Heart right ventricle (tissue), 16 donors: ENCODE results near the gene IZUMO4. TPM values are rescaled to one million over a fixed set of nuclear protein-coding genes. Genes with fewer than 3 reads are reported as not detected.

Source experiments
- ATAC-seq, 8 donors: fragments of 200-7000 bp; cut with Tn5 transposase; one replicate each; pipeline ENCODE4 v1.9.1; 2020; ENCODE audit warnings: mild to moderate bottlenecking in 8 of 8, moderate library complexity in 8 of 8, moderate number of reproducible peaks in 1 of 8
- DNase-seq, 2 donors: peaks; one replicate each; pipeline ENCODE4 v3.0.0-alpha.2; 2020
- H3K27ac ChIP-seq, 10 donors: fragments of 200-600 bp; sonication (generic) in 2 of 10; one replicate each; pipeline versions ENCODE4 v1.5.0 to v1.8.0; 2020 to 2022; ENCODE audit warnings: mild to moderate bottlenecking in 3 of 10
- H3K27me3 ChIP-seq, 7 donors: fragments of 200-600 bp; one replicate each; pipeline ENCODE4 v1.8.0; 2021 to 2022; ENCODE audit warnings: mild to moderate bottlenecking in 2 of 7
- H3K36me3 ChIP-seq, 9 donors: fragments of 200-600 bp; sonication (generic) in 1 of 9; one replicate each; pipeline versions ENCODE4 v1.5.0 to v1.8.0; 2020 to 2022; ENCODE audit warnings: mild to moderate bottlenecking in 2 of 9
- H3K4me1 ChIP-seq, 9 donors: fragments of 200-600 bp; sonication (generic) in 1 of 9; one replicate each; pipeline versions ENCODE4 v1.5.0 to v1.8.0; 2020 to 2022; ENCODE audit warnings: mild to moderate bottlenecking in 4 of 9
- H3K4me3 ChIP-seq, 10 donors: fragments of 200-600 bp; sonication (generic) in 2 of 10; one replicate each; pipeline versions ENCODE4 v1.5.0 to v1.8.0; 2020 to 2022; ENCODE audit warnings: mild to moderate bottlenecking in 7 of 10, moderate library complexity in 2 of 10
- H3K9me3 ChIP-seq, 11 donors: fragments of 200-600 bp in 10 of 11; sonication (generic) in 2 of 11; one replicate each; pipeline versions ENCODE4 v1.5.0 to v1.8.0; 2013 to 2022; ENCODE audit warnings: mild to moderate bottlenecking in 2 of 11, control low read depth in 1 of 11, moderate library complexity in 1 of 11
- WGBS, 2 donors: extraction: QIAGEN DNeasy Blood & Tissue Kit; methylation state at CpG; one replicate each; pipeline ENCODE4 v1.1.7; 2013; ENCODE audit warnings: inconsistent platforms in 1 of 2; 5-methylcytosine and 5-hydroxymethylcytosine counted together
- intact Hi-C, 10 donors: fragments of 100-400 bp; cut with DNase I; formaldehyde crosslinking; loops; one replicate each; pipeline versions ENCODE4 v1.11.1 to v1.14.2; 2022
- long read RNA-seq, 3 donors: library from polyadenylated mRNA; unstranded; transcript quantifications; one replicate each; pipeline ENCODE4 v2.0.0, GENCODE V29; 2020 to 2021
- polyA plus RNA-seq, 2 donors: library from polyadenylated mRNA; stranded (reverse); fragments of 200-250 nt; gene quantifications; one replicate each; pipeline ENCODE4 v1.2.3, GENCODE V29; 2013
- total RNA-seq, 10 donors: library from RNA; stranded (reverse); fragmentation: NEBNext Ultra II Directional in 3 of 10; extraction: Animal tissue kit (Norgen Biotek cat#: 25700) in 3 of 10; gene quantifications; one replicate each; pipeline versions ENCODE4 v1.2.1 to v1.2.4, GENCODE V29; 2021 to 2023
- TF ChIP-seq, protein P1 (sequence below), 9 donors: fragments of 200-600 bp; sonication (generic) in 2 of 9; IDR thresholded peaks; one replicate each; pipeline versions ENCODE4 v1.5.0 to v1.8.0; 2021 to 2022; ENCODE audit warnings: antibody characterized with exemption in 9 of 9, mild to moderate bottlenecking in 5 of 9, moderate library complexity in 1 of 9
- donor health status: Arrhythmogenic right ventricular cardiomyopathy.
- donor health status: ischemic (EF 13 %, LVEDD 7.1; RV severe dilation, severe dysfunction).
- donor health status: healthy with polysubstance abuse.
- donor health status: DM: no; HTN: yes; CAD: no.
- donor health status: DM: no; HTN: no; CAD: no.
- donor health status: ischemic (EF 25% LVEDD 6.9; RV normal size, moderate dysfunction).
- donor health status: ischemic (EF 25% LVEDD 5.7; RV mildly dilated, moderate dysfunction).
- donor health status: healthy.
- donor health status: DM: yes; HTN: yes; CAD: no.
- donor health status: Ischemic cardiomyopathy.
- donor health status: ischemic (EF 35%, LVEDD 5.7; RV mildly dilated, moderate dysfunction).
- donor health status: nonischemic (EF 11% LVEDD 7.7; RV severe dilation, severe dysfunction).
- donor health status: DM: yes; HTN: yes; CAD: no.
- donor health status: PGD.
- donor health status: ischemic (EF 29% LVEDD 5.4; RV normal size, mild dysfunction).
- donor health status: nonischemic (EF 23%, LVEDD 6.1; RV moderate dilation, normal function).

The IZUMO4 gene
- total RNA-seq, result 1 to 10 TPM; 1.2 to 6.5 (median 2.2) TPM
- 10 to 100 TPM in 1 of 2 donors, 1 to 10 TPM in 1; 8.6 to 13.1 TPM for polyA plus RNA-seq
- long read RNA-seq, donor 1, partial matches to known transcripts, result 1 of 1 reads
- long read RNA-seq, donor 1, other reads (novel, unspliced or antisense), result 0 of 1 reads
- long read RNA-seq, donor 2, partial matches to known transcripts, result 2 of 4 reads
- long read RNA-seq, donor 2, other reads (novel, unspliced or antisense), result 2 of 4 reads
- long read RNA-seq, donor 3, result 0 reads

DNA sequence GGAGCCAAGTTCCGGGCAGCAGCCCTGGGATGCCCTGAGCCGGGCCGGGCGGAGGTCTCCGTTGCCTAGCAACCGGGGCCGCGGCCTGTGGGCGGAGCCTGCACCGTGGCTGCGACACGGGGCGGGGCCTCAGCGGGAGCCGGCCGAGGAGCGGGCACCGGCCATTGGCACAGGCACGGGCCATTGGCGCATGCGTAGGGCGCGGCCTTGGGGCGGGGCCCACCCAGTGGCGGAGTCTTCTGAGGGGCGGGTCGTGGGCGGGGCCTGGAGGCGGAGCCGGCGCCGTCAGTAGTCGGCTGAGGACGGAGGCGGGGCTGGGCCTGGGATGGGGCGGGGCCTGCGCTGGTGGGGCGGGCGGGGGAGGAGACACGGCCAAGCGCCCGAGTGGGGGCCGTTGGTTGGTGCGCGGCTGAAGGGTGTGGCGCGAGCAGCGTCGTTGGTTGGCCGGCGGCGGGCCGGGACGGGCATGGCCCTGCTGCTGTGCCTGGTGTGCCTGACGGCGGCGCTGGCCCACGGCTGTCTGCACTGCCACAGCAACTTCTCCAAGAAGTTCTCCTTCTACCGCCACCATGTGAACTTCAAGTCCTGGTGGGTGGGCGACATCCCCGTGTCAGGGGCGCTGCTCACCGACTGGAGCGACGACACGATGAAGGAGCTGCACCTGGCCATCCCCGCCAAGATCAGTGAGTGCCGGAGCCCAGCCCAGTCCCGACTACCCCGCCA lies at the start of gene IZUMO4:
TSS of gene IZUMO4 (plus strand) at position 436 of the 723 bp plus-strand sequence. CDS start at position 467, 31 bp downstream.
- Histone ChIP-seq H3K4me1 (peaks cover 13 to 55% (median 41%) of the 10 kb centered on the region in 9 donors), H3K36me3 (peaks cover 0 to 41% (median 17%) of the 10 kb centered on the region in 9 donors), H3K27me3 (no peaks in the 10 kb centered on the region), H3K9me3 (no peaks in the 10 kb centered on the region), H3K27ac (peak within 1 kb of the TSS; percentile 79 to 98 (median 93)), H3K4me3 (peak within 1 kb of the TSS; percentile 50 to 95 (median 78))
- TF ChIP-seq, protein P1, sequence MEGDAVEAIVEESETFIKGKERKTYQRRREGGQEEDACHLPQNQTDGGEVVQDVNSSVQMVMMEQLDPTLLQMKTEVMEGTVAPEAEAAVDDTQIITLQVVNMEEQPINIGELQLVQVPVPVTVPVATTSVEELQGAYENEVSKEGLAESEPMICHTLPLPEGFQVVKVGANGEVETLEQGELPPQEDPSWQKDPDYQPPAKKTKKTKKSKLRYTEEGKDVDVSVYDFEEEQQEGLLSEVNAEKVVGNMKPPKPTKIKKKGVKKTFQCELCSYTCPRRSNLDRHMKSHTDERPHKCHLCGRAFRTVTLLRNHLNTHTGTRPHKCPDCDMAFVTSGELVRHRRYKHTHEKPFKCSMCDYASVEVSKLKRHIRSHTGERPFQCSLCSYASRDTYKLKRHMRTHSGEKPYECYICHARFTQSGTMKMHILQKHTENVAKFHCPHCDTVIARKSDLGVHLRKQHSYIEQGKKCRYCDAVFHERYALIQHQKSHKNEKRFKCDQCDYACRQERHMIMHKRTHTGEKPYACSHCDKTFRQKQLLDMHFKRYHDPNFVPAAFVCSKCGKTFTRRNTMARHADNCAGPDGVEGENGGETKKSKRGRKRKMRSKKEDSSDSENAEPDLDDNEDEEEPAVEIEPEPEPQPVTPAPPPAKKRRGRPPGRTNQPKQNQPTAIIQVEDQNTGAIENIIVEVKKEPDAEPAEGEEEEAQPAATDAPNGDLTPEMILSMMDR (IDR thresholded peaks at IDR 0.05), result peak in 8 of 9 donors; percentile 13 to 67 (median 44)
- DNase-seq (peak; percentile 98 to 100), ATAC-seq (peak; percentile 88 to 94 (median 90))
- intact Hi-C loops, result loop anchor here in 3 of 10 donors (1.0 to 5.0 kb wide), 3 partner anchors 54 to 80 kb away; partner anchors contain the start of gene AP3D1 (in 2 of the 3)
- 0 to 2% methylated on average over 43 to 70 of the region's 70 CpGs for WGBS, 2 donors

DNA sequence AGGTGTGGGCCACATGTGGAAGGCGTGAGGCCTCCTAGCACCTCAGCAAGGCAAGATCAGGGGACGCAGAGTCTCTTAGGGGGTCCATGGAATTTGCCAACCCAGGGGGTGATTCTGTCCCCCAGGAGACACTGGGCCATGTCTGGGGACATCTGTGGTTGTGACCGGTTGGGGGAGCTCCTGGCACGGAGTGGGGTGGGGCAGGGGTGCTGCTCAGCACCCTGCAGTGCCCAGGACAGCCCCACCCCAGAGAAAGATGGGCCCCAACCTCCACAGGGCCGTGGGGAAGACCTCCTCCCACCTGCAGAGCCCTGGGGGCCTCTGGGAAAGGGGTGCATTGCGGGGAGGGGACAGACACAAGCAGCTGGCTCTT lies 49.7 kb upstream of the IZUMO4 start:
- Histone ChIP-seq H3K4me1 (peaks cover 75 to 91% (median 85%) of the 10 kb centered on the region in 9 donors), H3K9me3 (no peaks in the 10 kb centered on the region), H3K27ac (peak overlapping the region in 9 of 10 donors; percentile 51 to 100 (median 95)), H3K27me3 (no peaks in the 10 kb centered on the region), H3K36me3 (peaks cover 0 to 62% (median 7%) of the 10 kb centered on the region in 9 donors), H3K4me3 (no peak overlapping the region)
- DNase-seq, result no peak
- 76 to 79% methylated on average over 5 to 6 of the region's 6 CpGs for WGBS, 2 donors
- TF ChIP-seq, protein P1 (IDR thresholded peaks at IDR 0.05), result no peak
- ATAC-seq, result no peak
- intact Hi-C loops, result no loop called here

GRCh38 chr19:2047449-2048103 lies 49.1 kb upstream of the IZUMO4 start:
- Histone ChIP-seq H3K27me3 (no peaks in the 10 kb centered on the region), H3K4me3 (peak overlapping the region in 1 of 10 donors; percentile 93), H3K4me1 (peaks cover 73 to 91% (median 85%) of the 10 kb centered on the region in 9 donors), H3K36me3 (peaks cover 0 to 57% (median 7%) of the 10 kb centered on the region in 9 donors), H3K9me3 (no peaks in the 10 kb centered on the region), H3K27ac (peak overlapping the region in 9 of 10 donors; percentile 54 to 100 (median 95))
- intact Hi-C loops, result no loop called here
- WGBS, 2 donors, result 73 to 76% methylated on average over 22 of the region's 22 CpGs
- TF ChIP-seq, protein P1 (IDR thresholded peaks at IDR 0.05), result no peak
- peak in 1 of 2 donors; percentile 70 for DNase-seq
- ATAC-seq, result no peak
